Natural killer cell (primary cell): ENCODE results near the gene ACSS1. TPM values are rescaled to one million over a fixed set of nuclear protein-coding genes. Genes with fewer than 3 reads are reported as not detected.

Experiments
- ATAC-seq, 3 donors: fragments of 150-1000 bp in 2 of 3; fragments of 200-7000 bp in 1 of 3; cut with Tn5 transposase; 1 replicate in 1 of 3; 2 replicates in 2 of 3; pipeline ENCODE4 v1.10.0; 2021; ENCODE audit warnings: mild to moderate bottlenecking in 2 of 3, moderate library complexity in 2 of 3
- DNase-seq, 2 donors: peaks; one replicate each; pipeline versions ENCODE4 v3.0.0 to v3.0.0-alpha.2; 2013 to 2021; ENCODE audit warnings: mixed read lengths in 1 of 2
- H3K27ac ChIP-seq: one replicate; pipeline ENCODE4 v1.5.1; 2013; ENCODE audit warnings: mild to moderate bottlenecking, low read length
- H3K27me3 ChIP-seq: one replicate; pipeline ENCODE4 v1.6.1; 2013; ENCODE audit warnings: low read length; ENCODE audit not compliant: control insufficient read depth, insufficient read depth
- H3K36me3 ChIP-seq: one replicate; pipeline ENCODE4 v1.6.1; 2013; ENCODE audit warnings: low read length; ENCODE audit not compliant: control insufficient read depth, insufficient read depth
- H3K4me1 ChIP-seq: one replicate; pipeline ENCODE4 v1.6.1; 2013; ENCODE audit warnings: low read length; ENCODE audit not compliant: control insufficient read depth, insufficient read depth
- H3K4me3 ChIP-seq: one replicate; pipeline ENCODE4 v1.5.1; 2013; ENCODE audit warnings: low read length
- H3K9me3 ChIP-seq: one replicate; pipeline ENCODE4 v1.6.1; 2013; ENCODE audit warnings: low read length; ENCODE audit not compliant: control insufficient read depth, insufficient read depth
- H3K27ac Mint-ChIP-seq, 2 donors: one replicate each; pipeline ENCODE4 v1.8.0; 2022; ENCODE audit warnings: mild to moderate bottlenecking in 2 of 2, mixed read lengths in 2 of 2, moderate library complexity in 1 of 2
- H3K27me3 Mint-ChIP-seq, 2 donors: one replicate each; pipeline ENCODE4 v1.8.0; 2022; ENCODE audit warnings: low read depth in 2 of 2, mixed read lengths in 2 of 2
- H3K36me3 Mint-ChIP-seq: one replicate; pipeline ENCODE4 v1.8.0; 2022; ENCODE audit warnings: mixed read lengths
- H3K4me1 Mint-ChIP-seq, 2 donors: one replicate each; pipeline ENCODE4 v1.8.0; 2022; ENCODE audit warnings: mixed read lengths in 2 of 2
- H3K4me3 Mint-ChIP-seq: one replicate; pipeline ENCODE4 v1.8.0; 2022; ENCODE audit warnings: mild to moderate bottlenecking, moderate library complexity, mixed read lengths
- H3K9me3 Mint-ChIP-seq, 2 donors: one replicate each; pipeline ENCODE4 v1.8.0; 2022; ENCODE audit warnings: mixed read lengths in 2 of 2
- WGBS: methylation state at CpG from one replicate; pipeline ENCODE4 v1.1.7; 2013; ENCODE audit warnings: missing lambda C conversion rate; ENCODE audit not compliant: insufficient coverage; 5-methylcytosine and 5-hydroxymethylcytosine counted together
- intact Hi-C: fragments of 100-400 bp; cut with micrococcal nuclease; formaldehyde crosslinking; loops from one replicate; pipeline ENCODE4 v1.14.2; 2022
- total RNA-seq, 4 donors: library from RNA; stranded (reverse); fragments of 120-200 nt in 1 of 4; gene quantifications; one replicate each; pipeline versions ENCODE4 v1.2.3 to v1.2.4, GENCODE V29; 2013 to 2022
- TF ChIP-seq, protein P1 (sequence below): fragments of 200-600 bp; IDR thresholded peaks from one replicate; pipeline ENCODE4 v1.8.0; 2022; ENCODE audit warnings: antibody characterized with exemption

ACSS1 gene
- total RNA-seq, 3 donors from 2014 or later (not counting 1 experiment from before 2014, with no cell fraction given): 46.3 to 67.4 (median 57.4) TPM

DNA sequence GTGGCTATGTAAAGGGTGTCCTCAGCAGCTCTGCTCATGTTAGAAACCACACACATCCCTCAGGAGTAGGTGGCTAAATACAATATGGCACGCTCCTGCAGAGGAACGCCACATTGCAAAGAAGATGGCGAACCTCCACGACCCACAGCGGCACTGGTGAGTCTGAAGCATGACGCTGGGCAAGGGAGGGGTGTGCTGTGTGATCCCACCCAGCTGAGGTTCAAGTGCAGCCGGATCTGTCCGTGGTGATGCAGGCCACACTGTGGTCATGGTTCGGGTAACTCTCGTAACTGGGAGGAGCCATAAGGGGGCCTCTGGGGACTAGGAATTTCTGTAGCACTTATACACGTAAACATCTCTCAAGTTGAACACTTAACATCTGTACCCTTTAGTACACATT is 42.0 kb downstream of the ACSS1 start:
- Histone ChIP-seq H3K36me3 (peaks cover 69% of the 10 kb centered on the region), H3K27ac (peak overlapping the region; percentile 58), H3K4me1 (peaks cover 27% of the 10 kb centered on the region), H3K9me3 (no peaks in the 10 kb centered on the region), H3K4me3 (no peak overlapping the region), H3K27me3 (no peaks in the 10 kb centered on the region)
- Mint-ChIP-seq H3K36me3 (no peaks in the 10 kb centered on the region), H3K27me3 (no peaks in the 10 kb centered on the region), H3K27ac (peak overlapping the region; percentile 75 to 85), H3K4me3 (peak overlapping the region; percentile 51), H3K9me3 (no peaks in the 10 kb centered on the region), H3K4me1 (peaks cover 29 to 36% of the 10 kb centered on the region in 2 donors)
- ATAC-seq (peak; percentile 71 to 95 (median 88)), DNase-seq (peak in 1 of 2 donors; percentile 26)
- TF ChIP-seq, protein P1, sequence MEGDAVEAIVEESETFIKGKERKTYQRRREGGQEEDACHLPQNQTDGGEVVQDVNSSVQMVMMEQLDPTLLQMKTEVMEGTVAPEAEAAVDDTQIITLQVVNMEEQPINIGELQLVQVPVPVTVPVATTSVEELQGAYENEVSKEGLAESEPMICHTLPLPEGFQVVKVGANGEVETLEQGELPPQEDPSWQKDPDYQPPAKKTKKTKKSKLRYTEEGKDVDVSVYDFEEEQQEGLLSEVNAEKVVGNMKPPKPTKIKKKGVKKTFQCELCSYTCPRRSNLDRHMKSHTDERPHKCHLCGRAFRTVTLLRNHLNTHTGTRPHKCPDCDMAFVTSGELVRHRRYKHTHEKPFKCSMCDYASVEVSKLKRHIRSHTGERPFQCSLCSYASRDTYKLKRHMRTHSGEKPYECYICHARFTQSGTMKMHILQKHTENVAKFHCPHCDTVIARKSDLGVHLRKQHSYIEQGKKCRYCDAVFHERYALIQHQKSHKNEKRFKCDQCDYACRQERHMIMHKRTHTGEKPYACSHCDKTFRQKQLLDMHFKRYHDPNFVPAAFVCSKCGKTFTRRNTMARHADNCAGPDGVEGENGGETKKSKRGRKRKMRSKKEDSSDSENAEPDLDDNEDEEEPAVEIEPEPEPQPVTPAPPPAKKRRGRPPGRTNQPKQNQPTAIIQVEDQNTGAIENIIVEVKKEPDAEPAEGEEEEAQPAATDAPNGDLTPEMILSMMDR: no peak
- WGBS: 61% methylated on average over 10 of the region's 11 CpGs
- intact Hi-C loops: no loop called here

DNA sequence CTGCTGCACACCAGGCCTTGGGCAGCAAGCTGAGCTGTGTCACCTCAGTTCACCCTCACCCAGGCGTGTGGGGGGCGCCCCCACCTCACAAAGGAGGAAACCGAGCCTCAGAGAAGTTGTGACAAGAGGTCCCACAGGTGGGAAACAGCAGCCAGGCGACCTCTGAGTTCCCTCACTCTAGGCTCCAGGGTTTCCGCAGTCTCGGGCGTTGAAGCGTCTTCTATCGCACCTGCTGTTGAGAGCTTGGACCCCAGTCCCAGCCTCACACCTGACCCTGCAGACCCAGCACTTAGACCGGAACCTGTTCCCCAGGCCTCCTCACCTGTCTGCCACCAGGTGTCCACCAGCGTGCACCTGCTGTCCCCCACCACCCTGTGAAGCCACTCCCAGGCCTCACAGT is 43.1 kb downstream of the ACSS1 start:
- no peaks in the 10 kb centered on the region for H3K36me3 Mint-ChIP-seq

DNA sequence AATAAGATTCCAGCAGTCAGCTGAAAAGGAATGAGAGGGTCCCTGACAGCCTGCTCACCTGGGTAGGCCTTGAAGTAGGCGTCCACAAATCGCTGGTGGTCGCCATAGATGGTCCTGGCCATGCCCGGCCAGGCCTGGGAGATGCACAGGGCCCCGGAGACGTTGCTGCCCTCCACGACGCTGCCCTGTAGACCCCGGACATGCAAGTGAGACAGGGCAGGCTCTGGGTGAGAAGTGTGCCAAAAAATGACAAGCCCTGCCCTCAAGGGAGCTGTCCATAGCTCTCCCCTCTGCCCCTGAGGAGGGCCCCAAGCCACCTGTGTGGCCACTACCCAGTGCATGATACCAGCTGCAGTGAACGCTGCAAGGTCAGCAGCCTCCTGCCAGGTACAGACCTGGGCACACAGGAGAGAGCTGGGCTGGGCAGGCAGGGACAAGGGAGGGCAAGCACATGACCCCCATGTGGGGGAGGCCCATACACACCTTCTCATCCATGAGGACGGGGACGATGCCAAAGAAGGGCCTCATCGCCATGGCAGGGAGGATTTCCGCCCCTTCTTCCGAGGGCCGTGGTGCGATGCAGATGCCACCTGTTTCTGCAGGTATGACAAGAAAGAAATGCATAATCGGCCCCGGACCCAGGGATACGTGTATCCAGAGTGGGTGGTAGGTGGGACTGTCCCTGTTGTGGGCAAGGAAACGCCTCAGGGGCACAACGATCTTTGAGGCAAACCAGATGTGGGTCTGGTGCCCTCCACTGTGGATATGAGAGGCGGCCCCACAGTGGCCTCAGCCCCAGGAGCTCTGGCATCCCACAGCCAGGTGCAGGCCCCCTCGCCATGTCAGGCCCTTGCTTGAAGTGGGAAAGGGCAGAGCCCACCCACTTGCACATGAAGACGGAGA is 44.2 kb downstream of the ACSS1 start:
- intact Hi-C loops: no loop called here

More for the DNA sequence above, 43.1 kb downstream of the ACSS1 start:
- H3K4me3 Mint-ChIP-seq: no peak overlapping the region
- TF ChIP-seq, protein P1: no peak
- peak overlapping the region; percentile 75 to 85 for H3K27ac Mint-ChIP-seq
- intact Hi-C loops: no loop called here
- Histone ChIP-seq H3K4me1 (peaks cover 27% of the 10 kb centered on the region), H3K27me3 (no peaks in the 10 kb centered on the region), H3K27ac (no peak overlapping the region), H3K4me3 (no peak overlapping the region), H3K36me3 (peaks cover 71% of the 10 kb centered on the region), H3K9me3 (no peaks in the 10 kb centered on the region)
- H3K9me3 Mint-ChIP-seq: no peaks in the 10 kb centered on the region
- peaks cover 36 to 37% of the 10 kb centered on the region in 2 donors for H3K4me1 Mint-ChIP-seq
- ATAC-seq (no peak), DNase-seq (no peak)
- 81% methylated on average over 11 of the region's 11 CpGs for WGBS
- H3K27me3 Mint-ChIP-seq: no peaks in the 10 kb centered on the region

More for the DNA sequence above, 44.2 kb downstream of the ACSS1 start:
- Mint-ChIP-seq H3K4me3 (no peak overlapping the region), H3K27me3 (no peaks in the 10 kb centered on the region), H3K9me3 (no peaks in the 10 kb centered on the region), H3K4me1 (peaks cover 25 to 34% of the 10 kb centered on the region in 2 donors), H3K36me3 (no peaks in the 10 kb centered on the region), H3K27ac (no peak overlapping the region)
- no peak for ATAC-seq
- peaks cover 69% of the 10 kb centered on the region for H3K36me3 ChIP-seq
- no peaks in the 10 kb centered on the region for H3K9me3 ChIP-seq
- DNase-seq: no peak
- peaks cover 21% of the 10 kb centered on the region for H3K4me1 ChIP-seq
- TF ChIP-seq, protein P1: no peak
- no peaks in the 10 kb centered on the region for H3K27me3 ChIP-seq
- no peak overlapping the region for H3K4me3 ChIP-seq
- no peak overlapping the region for H3K27ac ChIP-seq
- 94% methylated on average over 25 of the region's 25 CpGs for WGBS
